Osteocyte (in vitro differentiated cells): ENCODE results near the gene TFDP2. TPM values are rescaled to one million over a fixed set of nuclear protein-coding genes. Genes with fewer than 3 reads are reported as not detected.
A peak's percentile ranks its signal among the peaks of the same experiment; 100 is the strongest.
"Not testable (repeated sequence)": the region's sequence is repeated elsewhere in the genome, so short reads cannot be mapped to it uniquely, and the experiment has no call there.

Source experiments
- DNase-seq: peaks from one replicate; pipeline ENCODE4 v3.0.0; 2021; ENCODE audit warnings: mixed read lengths; ENCODE audit not compliant: unreplicated experiment; ENCODE audit errors: extremely low spot score
- H3K27ac Mint-ChIP-seq: one replicate; pipeline ENCODE4 v1.8.0; 2021; ENCODE audit warnings: mild to moderate bottlenecking, mixed read lengths; ENCODE audit not compliant: unreplicated experiment
- H3K27me3 Mint-ChIP-seq: one replicate; pipeline ENCODE4 v1.8.0; 2021; ENCODE audit warnings: mixed read lengths; ENCODE audit not compliant: unreplicated experiment
- H3K36me3 Mint-ChIP-seq: one replicate; pipeline ENCODE4 v1.8.0; 2021; ENCODE audit warnings: mixed read lengths; ENCODE audit not compliant: unreplicated experiment
- H3K4me1 Mint-ChIP-seq: one replicate; pipeline ENCODE4 v1.8.0; 2021; ENCODE audit warnings: mixed read lengths; ENCODE audit not compliant: unreplicated experiment
- H3K4me3 Mint-ChIP-seq: one replicate; pipeline ENCODE4 v1.8.0; 2021; ENCODE audit warnings: mild to moderate bottlenecking, moderate library complexity, mixed read lengths; ENCODE audit not compliant: unreplicated experiment
- H3K9me3 Mint-ChIP-seq: one replicate; pipeline ENCODE4 v1.8.0; 2021; ENCODE audit warnings: mixed read lengths; ENCODE audit not compliant: unreplicated experiment
- total RNA-seq: library from RNA; stranded (reverse); gene quantifications from 2 replicates; pipeline ENCODE4 v1.2.1, GENCODE V29; 2021
- TF ChIP-seq, protein P1 (sequence below): fragments of 200-600 bp; sonication (generic); IDR thresholded peaks from 2 replicates; pipeline ENCODE4 v1.5.0; 2021; ENCODE audit warnings: antibody characterized with exemption, mild to moderate bottlenecking, moderate library complexity

TFDP2 gene
- total RNA-seq, 1 donor from 2014 or later: 49.3 TPM

DNA sequence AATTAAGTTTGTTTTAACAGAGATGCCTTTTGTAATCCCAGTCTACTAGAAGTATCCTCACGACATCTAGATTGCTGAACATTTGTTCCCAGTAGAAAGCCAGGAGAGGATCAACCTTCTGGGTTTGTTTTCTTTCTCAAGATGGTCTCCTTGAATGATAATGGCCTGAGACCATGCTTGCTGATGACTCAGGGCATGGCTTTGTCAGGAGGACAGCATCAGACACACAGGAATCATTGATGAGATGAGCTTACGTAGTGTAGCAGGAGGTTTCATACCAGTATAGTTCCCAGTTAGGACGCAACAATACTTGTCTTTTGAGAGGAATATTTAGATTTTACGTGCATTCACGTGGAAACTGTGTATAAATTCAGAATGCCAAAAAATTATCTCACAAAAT is 234.3 kb downstream of the TFDP2 start:
- Mint-ChIP-seq H3K27ac (no peak overlapping the region), H3K36me3 (peaks cover 35% of the 10 kb centered on the region), H3K4me3 (no peak overlapping the region), H3K9me3 (peaks cover 4% of the 10 kb centered on the region), H3K27me3 (no peaks in the 10 kb centered on the region), H3K4me1 (no peaks in the 10 kb centered on the region)
- no peak for DNase-seq
- TF ChIP-seq, protein P1, sequence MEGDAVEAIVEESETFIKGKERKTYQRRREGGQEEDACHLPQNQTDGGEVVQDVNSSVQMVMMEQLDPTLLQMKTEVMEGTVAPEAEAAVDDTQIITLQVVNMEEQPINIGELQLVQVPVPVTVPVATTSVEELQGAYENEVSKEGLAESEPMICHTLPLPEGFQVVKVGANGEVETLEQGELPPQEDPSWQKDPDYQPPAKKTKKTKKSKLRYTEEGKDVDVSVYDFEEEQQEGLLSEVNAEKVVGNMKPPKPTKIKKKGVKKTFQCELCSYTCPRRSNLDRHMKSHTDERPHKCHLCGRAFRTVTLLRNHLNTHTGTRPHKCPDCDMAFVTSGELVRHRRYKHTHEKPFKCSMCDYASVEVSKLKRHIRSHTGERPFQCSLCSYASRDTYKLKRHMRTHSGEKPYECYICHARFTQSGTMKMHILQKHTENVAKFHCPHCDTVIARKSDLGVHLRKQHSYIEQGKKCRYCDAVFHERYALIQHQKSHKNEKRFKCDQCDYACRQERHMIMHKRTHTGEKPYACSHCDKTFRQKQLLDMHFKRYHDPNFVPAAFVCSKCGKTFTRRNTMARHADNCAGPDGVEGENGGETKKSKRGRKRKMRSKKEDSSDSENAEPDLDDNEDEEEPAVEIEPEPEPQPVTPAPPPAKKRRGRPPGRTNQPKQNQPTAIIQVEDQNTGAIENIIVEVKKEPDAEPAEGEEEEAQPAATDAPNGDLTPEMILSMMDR: no peak

DNA sequence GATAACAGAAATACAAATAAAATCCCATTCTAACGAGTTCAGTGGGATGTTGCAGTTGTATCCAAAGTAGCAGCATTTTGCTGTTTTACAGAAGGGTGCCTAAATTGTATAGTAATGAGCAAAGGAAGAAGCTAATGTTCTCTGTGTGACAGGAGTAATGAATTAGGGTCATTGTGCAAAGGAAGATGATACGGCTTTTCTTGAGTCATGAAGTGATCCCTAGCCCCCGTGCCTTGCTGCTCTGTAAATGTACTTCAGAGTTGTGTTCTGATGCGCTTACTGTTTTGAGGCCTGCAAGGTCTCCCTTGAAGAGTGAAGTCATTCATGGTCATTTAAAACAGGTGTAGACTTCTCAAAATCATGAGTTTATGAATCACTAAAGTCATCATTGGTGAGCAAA is 235.0 kb downstream of the TFDP2 start:
- H3K4me1 Mint-ChIP-seq: no peaks in the 10 kb centered on the region
- H3K27ac Mint-ChIP-seq: no peak overlapping the region
- TF ChIP-seq, protein P1: no peak
- peaks cover 39% of the 10 kb centered on the region for H3K36me3 Mint-ChIP-seq
- peaks cover 4% of the 10 kb centered on the region for H3K9me3 Mint-ChIP-seq
- no peak overlapping the region for H3K4me3 Mint-ChIP-seq
- peak; percentile 25 for DNase-seq
- no peaks in the 10 kb centered on the region for H3K27me3 Mint-ChIP-seq

DNA sequence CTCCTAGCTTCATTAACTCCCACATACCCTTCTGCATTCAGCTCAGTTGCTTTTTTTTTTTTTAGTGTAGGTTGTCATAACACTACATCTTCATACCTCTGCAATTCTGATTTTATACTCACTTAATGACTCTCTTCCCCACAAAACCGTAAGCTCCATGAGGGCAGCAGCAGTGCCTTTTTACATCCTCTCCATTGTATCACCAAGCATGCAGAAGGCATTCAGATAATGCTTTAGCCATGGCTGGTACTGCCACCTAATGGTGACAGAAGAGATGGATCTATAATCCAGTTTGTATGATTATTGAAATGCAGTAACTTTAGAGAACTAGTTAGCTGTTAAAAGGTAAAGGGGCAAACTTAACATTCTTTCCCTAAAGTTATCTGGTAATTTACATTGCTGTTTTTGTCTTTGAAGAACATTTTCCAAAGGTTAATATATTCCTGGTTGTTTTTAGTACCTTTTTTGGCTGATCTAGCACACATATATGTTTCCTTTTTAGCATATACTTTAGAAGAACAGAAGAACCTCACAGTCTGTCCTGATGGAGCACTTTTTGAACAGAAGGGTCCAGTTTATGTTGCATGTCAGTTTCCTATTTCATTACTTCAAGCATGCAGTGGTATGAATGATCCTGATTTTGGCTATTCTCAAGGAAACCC is 236.1 kb downstream of the TFDP2 start:
- no peaks in the 10 kb centered on the region for H3K27me3 Mint-ChIP-seq
- no peak overlapping the region for H3K4me3 Mint-ChIP-seq
- H3K27ac Mint-ChIP-seq: no peak overlapping the region
- no peak for DNase-seq
- H3K36me3 Mint-ChIP-seq: peaks cover 43% of the 10 kb centered on the region
- no peaks in the 10 kb centered on the region for H3K4me1 Mint-ChIP-seq
- peaks cover 4% of the 10 kb centered on the region for H3K9me3 Mint-ChIP-seq
- TF ChIP-seq, protein P1: peak; percentile 65

DNA sequence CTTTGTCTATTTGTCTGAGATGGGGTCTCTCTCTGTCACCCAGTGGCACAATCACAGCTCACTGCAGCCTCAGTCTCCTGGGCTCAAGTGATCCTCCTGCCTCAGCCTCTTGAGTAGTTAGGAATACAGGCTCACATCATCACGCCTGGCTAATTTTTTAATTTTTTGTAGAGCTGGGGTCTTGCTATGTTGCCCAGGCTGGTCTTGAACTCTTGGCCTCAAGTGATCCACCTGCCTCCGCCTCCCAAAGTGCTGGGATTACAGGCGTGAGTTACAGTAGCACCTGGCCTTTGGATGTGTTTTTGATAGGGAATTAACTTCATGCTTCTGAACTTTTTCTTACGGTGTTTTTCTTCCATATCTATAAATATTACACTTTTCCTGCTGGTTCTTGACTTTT is 239.4 kb downstream of the TFDP2 start:
- not testable (repeated sequence) for H3K27me3 Mint-ChIP-seq, H3K9me3 Mint-ChIP-seq, H3K27ac Mint-ChIP-seq, DNase-seq, H3K4me1 Mint-ChIP-seq, H3K4me3 Mint-ChIP-seq
- H3K36me3 Mint-ChIP-seq: peaks cover 53% of the 10 kb centered on the region

DNA sequence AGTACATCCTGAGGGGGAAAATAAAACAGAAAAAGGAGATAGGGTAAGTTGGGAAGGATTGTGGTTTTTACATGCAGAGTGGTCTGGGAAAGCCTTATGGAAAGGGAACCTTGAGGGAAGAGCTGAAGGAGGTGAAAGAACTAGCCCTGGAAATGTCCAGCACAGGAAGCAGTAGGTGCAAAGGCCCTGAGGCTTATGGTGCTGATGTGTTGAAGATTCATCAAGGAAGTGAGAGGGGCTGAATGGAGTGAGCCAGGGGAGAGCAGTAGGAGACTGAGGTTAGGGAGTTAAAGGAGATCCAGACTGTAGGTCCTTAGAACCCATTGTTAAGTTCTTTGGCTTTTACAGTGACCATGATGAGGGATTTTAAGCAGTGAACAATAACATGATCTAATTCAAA is 239.9 kb downstream of the TFDP2 start:
- no peaks in the 10 kb centered on the region for H3K27me3 Mint-ChIP-seq
- no peak overlapping the region for H3K4me3 Mint-ChIP-seq
- TF ChIP-seq, protein P1: no peak
- peaks cover 56% of the 10 kb centered on the region for H3K36me3 Mint-ChIP-seq
- no peak overlapping the region for H3K27ac Mint-ChIP-seq
- DNase-seq: no peak
- no peaks in the 10 kb centered on the region for H3K4me1 Mint-ChIP-seq
- peaks cover 4% of the 10 kb centered on the region for H3K9me3 Mint-ChIP-seq
